H1 (cell line): ENCODE results near the gene RPGR. TPM values are rescaled to one million over a fixed set of nuclear protein-coding genes. Genes with fewer than 3 reads are reported as not detected.

Experiments used
- CBX5 ChIP-seq: fragments of 300-800, 300-1000 bp; sonication (generic); IDR thresholded peaks from 2 replicates; pipeline ENCODE4 v1.7.1; 2016; ENCODE audit warnings: antibody characterized with exemption, low read length, low read depth
- KDM1A ChIP-seq: fragments of 200-600, 300-600 bp; sonication (generic); IDR thresholded peaks from 2 replicates; pipeline ENCODE4 v1.7.1; 2016; ENCODE audit warnings: mild to moderate bottlenecking, low read length, borderline replicate concordance
- POLR2A ChIP-seq, 2 experiments: IDR thresholded peaks; 1 replicate in 1 of 2; 2 replicates in 1 of 2; pipeline ENCODE4 v1.6.1; 2011; ENCODE audit warnings: low read depth in 2 of 2, low read length in 2 of 2, mild to moderate bottlenecking in 2 of 2; ENCODE audit errors: control extremely low read depth in 1 of 2
- RAD21 ChIP-seq, 2 experiments: IDR thresholded peaks in 1 of 2; conservative IDR thresholded peaks in 1 of 2; 2 replicates each; pipeline ENCODE4 v1.6.1; 2011; ENCODE audit warnings: low read depth in 2 of 2, low read length in 2 of 2, improper control_type of control experiment in 1 of 2, inconsistent platforms in 1 of 2, mild to moderate bottlenecking in 1 of 2, moderate library complexity in 1 of 2
- RXRA ChIP-seq: IDR thresholded peaks from 2 replicates; pipeline ENCODE4 v1.6.1; 2011; ENCODE audit warnings: low read depth, mild to moderate bottlenecking, low read length, moderate library complexity; ENCODE audit not compliant: insufficient read depth
- SIN3A ChIP-seq, 2 experiments: IDR thresholded peaks in 1 of 2; conservative IDR thresholded peaks in 1 of 2; 2 replicates each; pipeline ENCODE4 v1.6.1; 2011 to 2012; ENCODE audit warnings: low read length in 2 of 2, improper control_type of control experiment in 1 of 2, low read depth in 1 of 2, mild to moderate bottlenecking in 1 of 2
- SIRT6 ChIP-seq: IDR thresholded peaks from one replicate; pipeline ENCODE4 v1.7.1; 2012; ENCODE audit warnings: low read length, inconsistent platforms
- SP4 ChIP-seq: IDR thresholded peaks from 2 replicates; pipeline ENCODE4 v1.6.1; 2012; ENCODE audit warnings: low read length, inconsistent platforms
- polyA plus RNA-seq, 7 experiments: library from polyadenylated mRNA; depleted of rRNA in 3 of 7; stranded (reverse) in 5 of 7; unstranded in 2 of 7; fragments of >200 nt in 5 of 7; fragments of 200-250 nt in 2 of 7; gene quantifications; 1 replicate in 5 of 7; 2 replicates in 1 of 7; 4 replicates in 1 of 7; pipeline versions ENCODE4 v1.2.1 to v1.2.3, GENCODE V29; 2011 to 2013; ENCODE audit warnings: missing spikeins in 2 of 7, mixed read lengths in 2 of 7
- total RNA-seq: library from RNA; stranded (reverse); fragmentation: NEBNext Ultra II Directional; extraction: Animal tissue kit (Norgen Biotek cat#: 25700); gene quantifications from 2 replicates; pipeline ENCODE4 v1.2.1, GENCODE V29; 2021
- TF ChIP-seq, protein P1 (sequence below): IDR thresholded peaks from 2 replicates; pipeline ENCODE4 v1.6.1; 2011; ENCODE audit warnings: low read length, improper control_type of control experiment

RPGR gene
- total and polyA plus RNA-seq, 2 of the 8 experiments (the other 6 are each of a cell fraction or from before 2014, with no cell fraction given): 1.6 to 10.0 TPM

DNA sequence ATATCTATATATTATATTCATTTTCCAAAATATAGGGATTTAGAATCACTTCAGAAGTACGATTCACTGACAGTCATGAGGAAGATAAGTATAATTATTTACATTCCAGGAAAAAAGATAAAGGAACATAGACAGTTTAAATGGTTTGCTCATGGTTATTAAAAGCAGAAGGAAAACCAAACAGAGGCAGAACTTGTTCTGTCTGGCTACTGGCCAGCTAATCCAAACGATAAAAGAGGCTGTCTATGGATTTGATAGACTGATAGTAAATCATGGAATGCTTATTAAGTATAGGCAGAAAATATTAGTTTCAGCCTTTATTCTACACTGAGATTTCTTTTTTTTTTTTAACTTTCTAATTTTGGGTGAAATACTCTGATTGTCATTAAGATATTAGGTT, 50.2 kb downstream of the RPGR start (continued):
- TF ChIP-seq, protein P1, sequence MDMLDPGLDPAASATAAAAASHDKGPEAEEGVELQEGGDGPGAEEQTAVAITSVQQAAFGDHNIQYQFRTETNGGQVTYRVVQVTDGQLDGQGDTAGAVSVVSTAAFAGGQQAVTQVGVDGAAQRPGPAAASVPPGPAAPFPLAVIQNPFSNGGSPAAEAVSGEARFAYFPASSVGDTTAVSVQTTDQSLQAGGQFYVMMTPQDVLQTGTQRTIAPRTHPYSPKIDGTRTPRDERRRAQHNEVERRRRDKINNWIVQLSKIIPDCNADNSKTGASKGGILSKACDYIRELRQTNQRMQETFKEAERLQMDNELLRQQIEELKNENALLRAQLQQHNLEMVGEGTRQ: no peak
- TF ChIP-seq POLR2A (IDR thresholded peaks at IDR 0.05; ENCODE audit: control extremely low read depth in 1 of 2, low read depth in 2 of 2, low read length in 2 of 2): no peak
- no peak for TF ChIP-seq SIRT6
- no peak for TF ChIP-seq RXRA
- no peak for TF ChIP-seq SP4
- no peak for TF ChIP-seq RAD21 (IDR thresholded peaks at IDR 0.05 in 1 of 2, conservative IDR thresholded peaks at IDR 0.05 in 1 of 2; ENCODE audit: low read depth in 2 of 2, low read length in 2 of 2)
- TF ChIP-seq KDM1A: no peak
- TF ChIP-seq CBX5: no peak
- TF ChIP-seq SIN3A (conservative IDR thresholded peaks at IDR 0.05 in 1 of 2, IDR thresholded peaks at IDR 0.05 in 1 of 2; ENCODE audit: low read depth in 1 of 2, low read length in 2 of 2): no peak
- TF ChIP-seq, all 59 proteins: peak for 0
